Nephron (organoid): ENCODE measurements around the gene AQP3.

ENCODE experiments used
- H3K27ac Mint-ChIP-seq, 3 experiments: 2 replicates each; pipeline ENCODE4 v1.8.0; 2020; ENCODE audit warnings: mixed read lengths in 3 of 3, mild to moderate bottlenecking in 2 of 3, moderate library complexity in 1 of 3
- H3K27me3 Mint-ChIP-seq: 2 replicates; pipeline ENCODE4 v1.8.0; 2021; ENCODE audit warnings: low read depth, mild to moderate bottlenecking, moderate library complexity, mixed read lengths
- H3K36me3 Mint-ChIP-seq: 2 replicates; pipeline ENCODE4 v1.8.0; 2020; ENCODE audit warnings: low read depth, mixed read lengths
- H3K4me1 Mint-ChIP-seq: 2 replicates; pipeline ENCODE4 v1.8.0; 2020; ENCODE audit warnings: mixed read lengths
- H3K4me3 Mint-ChIP-seq, 3 experiments: 2 replicates each; pipeline ENCODE4 v1.8.0; 2020; ENCODE audit warnings: mild to moderate bottlenecking in 3 of 3, mixed read lengths in 3 of 3, moderate library complexity in 2 of 3
- H3K9me3 Mint-ChIP-seq: 2 replicates; pipeline ENCODE4 v1.8.0; 2020; ENCODE audit warnings: mixed read lengths
- CTCF ChIP-seq, 3 experiments: fragments of 200-600 bp; sonication (generic); IDR thresholded peaks; one replicate each; pipeline ENCODE4 v1.5.0; 2021; ENCODE audit warnings: antibody characterized with exemption in 3 of 3; ENCODE audit not compliant: unreplicated experiment in 3 of 3

Gene AQP3

GRCh38 chr9:33440609-33441008, 6.8 kb downstream of the AQP3 start:
- TF ChIP-seq CTCF (IDR thresholded peaks at IDR 0.05; ENCODE audit: unreplicated experiment in 3 of 3) = no peak
- no peaks in the 10 kb centered on the region for H3K9me3 Mint-ChIP-seq
- H3K36me3 Mint-ChIP-seq = no peaks in the 10 kb centered on the region
- peaks cover 21% of the 10 kb centered on the region for H3K4me1 Mint-ChIP-seq
- peaks cover 9% of the 10 kb centered on the region for H3K27me3 Mint-ChIP-seq
- peak overlapping the region in 1 of 3 experiments; percentile 24 for H3K27ac Mint-ChIP-seq
- no peak overlapping the region for H3K4me3 Mint-ChIP-seq

- Mint-ChIP-seq H3K9me3 (no peaks in the 10 kb centered on the region), H3K27me3 (peaks cover 9% of the 10 kb centered on the region), H3K4me1 (peaks cover 17% of the 10 kb centered on the region), H3K4me3 (no peak overlapping the region), H3K36me3 (no peaks in the 10 kb centered on the region), H3K27ac (no peak overlapping the region)
- no peak for TF ChIP-seq CTCF (IDR thresholded peaks at IDR 0.05; ENCODE audit: unreplicated experiment in 3 of 3)
Observed at GRCh38 chr9:33440204-33440603, 7.2 kb downstream of the AQP3 start.

GRCh38 chr9:33439731-33440130, 7.7 kb downstream of the AQP3 start:
- no peak overlapping the region for H3K27ac Mint-ChIP-seq
- peaks cover 12% of the 10 kb centered on the region for H3K4me1 Mint-ChIP-seq
- H3K36me3 Mint-ChIP-seq = no peaks in the 10 kb centered on the region
- peaks cover 9% of the 10 kb centered on the region for H3K27me3 Mint-ChIP-seq
- no peaks in the 10 kb centered on the region for H3K9me3 Mint-ChIP-seq
- no peak overlapping the region for H3K4me3 Mint-ChIP-seq
- no peak for TF ChIP-seq CTCF (IDR thresholded peaks at IDR 0.05; ENCODE audit: unreplicated experiment in 3 of 3)

GRCh38 chr9:33438926-33439680, 8.3 kb downstream of the AQP3 start:
- no peak for TF ChIP-seq CTCF (IDR thresholded peaks at IDR 0.05; ENCODE audit: unreplicated experiment in 3 of 3)
- no peak overlapping the region for H3K4me3 Mint-ChIP-seq
- peaks cover 9% of the 10 kb centered on the region for H3K27me3 Mint-ChIP-seq
- H3K36me3 Mint-ChIP-seq = no peaks in the 10 kb centered on the region
- H3K27ac Mint-ChIP-seq = no peak overlapping the region
- peaks cover 13% of the 10 kb centered on the region for H3K4me1 Mint-ChIP-seq
- H3K9me3 Mint-ChIP-seq = no peaks in the 10 kb centered on the region

GRCh38 chr9:33437898-33438297, 9.5 kb downstream of the AQP3 start:
- no peak for TF ChIP-seq CTCF (IDR thresholded peaks at IDR 0.05; ENCODE audit: unreplicated experiment in 3 of 3)
- no peak overlapping the region for H3K4me3 Mint-ChIP-seq
- no peaks in the 10 kb centered on the region for H3K36me3 Mint-ChIP-seq
- peaks cover 9% of the 10 kb centered on the region for H3K27me3 Mint-ChIP-seq
- no peaks in the 10 kb centered on the region for H3K9me3 Mint-ChIP-seq
- peak overlapping the region in 1 of 3 experiments; percentile 20 for H3K27ac Mint-ChIP-seq
- peaks cover 15% of the 10 kb centered on the region for H3K4me1 Mint-ChIP-seq

GRCh38 chr9:33437205-33437604, 10.2 kb downstream of the AQP3 start:
- H3K4me1 Mint-ChIP-seq = peaks cover 15% of the 10 kb centered on the region
- H3K27me3 Mint-ChIP-seq = peaks cover 10% of the 10 kb centered on the region
- no peak for TF ChIP-seq CTCF (IDR thresholded peaks at IDR 0.05; ENCODE audit: unreplicated experiment in 3 of 3)
- no peaks in the 10 kb centered on the region for H3K36me3 Mint-ChIP-seq
- H3K27ac Mint-ChIP-seq = no peak overlapping the region
- H3K9me3 Mint-ChIP-seq = no peaks in the 10 kb centered on the region
- H3K4me3 Mint-ChIP-seq = no peak overlapping the region
